CD4-positive, alpha-beta T cell treated with Interleukin-6 for 4 hours (primary cell): Measurements from ENCODE around the gene MAML3.

ENCODE experiments used
- DNase-seq: peaks from one replicate; pipeline ENCODE4 v3.0.0-alpha.2; 2020; ENCODE audit warnings: mixed read lengths

MAML3 gene

DNA sequence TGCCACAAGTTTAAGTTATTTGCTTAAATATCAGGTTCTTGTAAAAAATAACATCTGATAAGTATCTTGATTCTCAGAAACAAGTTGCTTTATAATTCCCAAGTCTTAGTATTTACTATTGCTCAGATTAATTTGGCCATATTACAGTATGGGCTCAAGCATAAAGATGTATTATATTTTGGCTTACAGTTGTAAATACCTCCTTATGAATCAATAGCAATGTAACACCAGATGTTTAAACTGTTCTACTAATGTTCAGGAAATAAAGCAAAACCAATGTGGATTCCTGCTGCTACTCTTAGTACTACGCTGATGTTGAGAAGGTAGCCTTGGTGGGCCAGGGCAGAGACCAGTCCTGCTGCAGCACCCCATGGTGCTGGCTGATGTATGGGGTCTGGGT, 385.6 kb downstream of the MAML3 start:
- DNase-seq = no peak

DNA sequence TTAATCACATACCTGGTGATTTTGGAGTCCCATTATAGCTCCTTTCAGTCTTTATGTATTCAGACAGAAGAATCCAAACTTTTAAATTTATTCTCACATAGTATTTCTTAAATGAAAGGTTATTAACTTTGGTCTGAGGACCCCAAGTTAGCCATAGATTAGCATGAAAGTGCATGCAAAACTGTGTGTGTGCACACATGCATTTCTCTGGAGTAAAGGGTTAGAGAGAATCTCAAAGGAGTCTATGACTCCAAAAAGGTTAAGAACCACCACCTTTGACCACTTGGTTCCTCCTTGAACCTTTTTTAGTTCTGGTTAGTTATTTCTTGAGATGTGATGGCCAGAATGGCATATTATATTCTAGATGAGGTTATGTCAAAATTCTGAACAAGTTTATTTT, 386.4 kb downstream of the MAML3 start:
- DNase-seq = no peak

DNA sequence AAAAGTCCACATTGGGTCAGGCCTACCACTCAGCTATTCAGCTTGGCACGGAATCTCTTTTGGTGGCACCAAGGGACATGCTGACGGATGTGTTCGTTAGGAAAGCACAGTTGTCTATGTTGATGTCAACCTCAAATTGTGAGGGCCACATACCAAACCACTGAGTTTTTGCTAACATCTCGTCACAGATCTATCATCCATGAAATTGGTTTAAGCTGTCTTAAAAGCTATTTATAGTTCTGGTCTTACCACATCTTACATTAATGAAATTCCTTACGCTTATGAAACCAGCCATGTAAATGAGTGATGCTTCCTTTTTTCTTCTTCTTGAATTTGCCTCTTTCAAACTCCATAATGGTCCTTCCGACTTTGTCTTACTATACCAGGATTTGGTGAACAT, 386.8 kb downstream of the MAML3 start:
- no peak for DNase-seq

GRCh38 chr4:139764686-139765310, 389.2 kb downstream of the MAML3 start:
- DNase-seq = no peak

DNA sequence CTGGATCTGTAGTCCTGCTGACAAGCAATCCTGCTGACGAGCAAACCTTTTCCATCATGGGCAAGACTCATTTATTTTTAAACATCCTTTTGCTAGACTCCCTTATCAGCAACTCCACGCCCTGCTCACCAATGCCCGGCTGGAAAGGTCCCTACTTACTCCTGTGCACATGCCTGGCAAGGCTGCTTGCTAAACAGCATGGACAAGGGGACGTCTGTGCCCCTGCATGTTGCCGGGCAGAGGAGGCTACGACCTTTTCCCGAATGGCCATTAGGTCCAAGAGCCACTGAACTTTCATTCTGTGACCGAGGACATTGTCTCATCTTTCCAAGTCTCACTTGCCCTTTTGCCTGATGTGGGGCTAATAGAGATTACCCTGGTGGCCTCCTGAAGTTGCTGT, 389.8 kb downstream of the MAML3 start:
- DNase-seq = no peak

DNA sequence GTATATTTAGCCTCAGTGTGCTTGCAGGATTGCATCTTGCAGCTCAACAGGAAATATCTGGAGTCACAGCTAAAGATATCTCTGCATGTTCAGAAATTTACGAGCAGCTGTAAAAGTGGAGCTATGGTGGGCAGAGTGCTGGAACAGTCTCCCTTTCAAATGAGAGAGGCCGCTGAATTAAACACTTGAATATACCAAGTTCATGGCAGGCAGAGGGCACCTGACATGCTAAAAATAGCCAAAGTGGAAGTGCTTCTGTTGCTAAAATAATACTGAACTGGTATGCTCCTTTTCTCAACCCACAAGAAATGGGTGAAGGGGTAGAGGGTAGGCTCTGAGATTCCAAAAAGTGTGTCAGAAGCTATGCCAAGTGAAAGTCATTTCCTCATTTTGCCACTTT, 390.3 kb downstream of the MAML3 start:
- DNase-seq = no peak

GRCh38 chr4:139763205-139763604, 390.8 kb downstream of the MAML3 start:
- DNase-seq = no peak

DNA sequence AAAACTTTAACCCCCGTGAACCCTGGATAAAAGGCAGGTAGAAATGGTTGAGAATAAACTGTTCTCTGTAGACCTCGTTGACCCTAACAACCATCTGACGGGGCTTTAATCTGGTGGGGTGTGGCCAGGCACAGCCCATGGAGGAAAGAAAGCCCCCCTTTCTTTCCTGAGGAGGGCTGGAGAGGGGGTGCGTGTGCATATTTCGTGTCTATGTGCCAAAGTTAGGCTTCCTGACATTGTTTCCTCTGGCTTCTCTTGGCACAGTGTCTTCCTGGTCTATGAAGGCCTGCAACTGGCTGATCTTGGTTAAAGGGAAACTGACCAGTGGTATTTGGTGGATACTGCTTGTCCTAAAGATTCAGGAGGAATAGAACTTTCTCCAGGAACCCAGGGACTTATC, 391.3 kb downstream of the MAML3 start:
- DNase-seq = no peak

DNA sequence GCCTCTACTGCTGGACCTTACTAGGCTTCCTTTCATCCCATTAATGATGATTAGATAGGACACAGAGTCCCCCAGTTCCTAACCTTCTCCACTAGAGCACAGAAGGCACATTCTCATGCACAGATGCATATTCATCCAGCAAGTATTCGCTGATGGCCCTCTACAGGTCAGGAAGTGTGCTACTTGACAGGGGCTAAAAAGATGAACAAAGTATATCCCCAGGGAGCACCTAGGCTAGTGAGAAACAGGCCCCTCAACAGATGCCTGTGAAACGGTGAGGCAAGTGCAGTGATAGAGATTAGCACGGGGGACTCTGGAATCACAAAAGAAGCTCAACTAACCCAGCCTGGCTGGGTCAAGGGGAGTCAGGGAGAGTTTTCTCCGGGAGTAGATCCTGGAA, 392.5 kb downstream of the MAML3 start:
- no peak for DNase-seq

DNA sequence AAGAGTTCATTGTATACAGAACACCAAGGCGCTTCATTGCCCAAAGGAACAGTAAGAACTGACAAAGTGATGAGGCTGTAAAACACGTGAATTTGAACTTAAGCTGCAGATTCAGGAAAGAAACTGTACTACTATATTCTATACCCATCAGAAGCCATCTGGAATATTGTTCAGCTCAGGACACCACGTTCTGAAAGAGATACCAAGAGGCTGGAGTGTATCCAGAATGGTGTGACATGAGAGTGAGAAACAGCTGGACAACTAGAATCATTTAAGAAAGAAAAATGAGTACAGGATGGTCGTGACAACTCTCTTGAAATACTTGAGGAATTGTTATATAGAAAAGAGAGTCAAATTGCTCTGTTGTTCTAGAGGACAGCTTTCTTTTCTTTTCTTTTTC, 393.4 kb downstream of the MAML3 start:
- DNase-seq = no peak

DNA sequence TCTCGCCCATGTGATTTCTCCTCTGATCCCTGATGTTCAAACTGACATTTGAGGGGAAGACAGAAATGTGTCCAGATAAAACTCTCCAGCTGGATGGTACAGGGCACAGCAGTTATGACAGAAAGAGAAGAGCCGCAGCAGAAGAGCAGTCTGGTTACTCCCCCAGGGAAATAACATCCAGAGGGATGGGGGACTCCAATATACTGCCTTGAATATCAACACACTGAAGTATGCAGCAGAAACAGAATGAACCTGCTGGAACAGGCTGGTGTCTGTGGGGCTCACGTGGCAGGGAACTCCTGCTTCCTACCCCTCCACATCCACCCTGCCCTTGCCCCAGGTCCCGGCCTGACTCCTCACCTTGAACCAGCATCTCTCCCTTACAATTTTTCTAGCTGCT, 394.9 kb downstream of the MAML3 start:
- no peak for DNase-seq

DNA sequence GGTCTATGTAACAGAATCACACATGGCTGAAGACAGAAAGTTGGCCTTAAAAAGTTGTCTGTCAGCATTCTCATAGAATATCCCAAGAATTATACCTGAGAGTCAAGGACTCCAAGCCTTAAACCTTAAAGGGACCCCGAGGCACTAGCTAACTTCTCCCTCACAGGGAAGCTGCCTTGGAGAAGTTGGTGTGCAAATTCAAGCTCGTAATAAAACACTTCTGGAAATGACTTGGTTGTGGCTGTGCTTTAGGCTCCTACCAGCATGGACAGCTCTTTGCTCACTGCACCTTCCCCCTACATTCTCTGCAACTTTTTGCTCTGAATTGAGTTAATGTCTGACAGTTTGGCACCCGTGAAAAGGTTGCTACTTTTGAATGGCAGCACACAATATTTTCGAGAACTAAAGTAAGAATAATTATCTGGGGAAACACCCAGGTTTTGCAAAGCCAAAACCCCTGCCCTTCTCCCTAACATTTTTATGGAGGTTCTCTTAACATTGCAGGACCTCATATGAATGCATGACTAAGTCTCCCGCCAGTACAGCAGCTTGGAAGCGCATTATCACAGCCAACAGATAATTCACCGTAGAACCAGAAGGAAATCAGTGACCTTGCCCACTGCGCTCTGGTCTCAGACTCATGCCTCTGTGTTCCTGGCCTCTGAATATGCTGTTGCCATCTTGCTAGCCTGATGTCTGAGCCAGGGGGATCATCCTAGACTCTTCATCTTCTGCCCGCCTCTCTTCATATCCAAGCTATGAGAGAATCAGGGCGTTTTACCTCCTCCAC, 397.4 kb downstream of the MAML3 start:
- no peak for DNase-seq

GRCh38 chr4:139754938-139755337, 399.0 kb downstream of the MAML3 start:
- no peak for DNase-seq

- no peak for DNase-seq
These were observed 400.3 kb downstream of the MAML3 start for GRCh38 chr4:139753686-139754085.

DNA sequence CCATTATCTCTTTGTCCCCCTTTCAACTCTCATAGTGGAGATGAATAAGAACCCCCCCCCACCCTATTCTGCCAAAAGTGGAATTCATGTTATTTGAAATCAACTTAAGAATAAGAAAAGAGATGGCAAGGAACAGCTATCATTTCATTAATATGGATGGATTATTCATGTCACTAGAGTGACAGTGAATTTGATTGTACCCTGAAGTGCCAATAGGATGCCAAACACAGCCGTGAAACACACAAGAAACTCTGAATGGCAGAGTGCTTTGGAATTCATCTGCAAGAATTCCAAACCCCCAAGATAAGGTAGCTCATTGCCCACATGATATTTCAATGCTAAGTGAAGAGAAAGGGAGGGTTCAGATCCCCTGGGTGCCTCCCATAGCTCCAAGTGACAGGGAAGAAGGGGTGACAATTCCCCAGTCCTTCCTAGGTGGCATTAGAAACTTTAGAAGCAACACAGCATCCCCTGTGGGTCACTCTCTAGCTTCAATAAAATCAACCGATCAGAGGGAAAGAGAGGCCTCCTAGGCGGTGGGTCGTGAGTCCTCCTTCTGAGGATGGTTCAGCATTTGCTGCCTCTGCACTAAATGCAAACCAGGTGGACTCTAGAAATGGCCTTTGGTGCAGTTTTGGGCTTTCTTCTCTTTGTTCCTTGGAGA, 404.0 kb downstream of the MAML3 start:
- DNase-seq = no peak

DNA sequence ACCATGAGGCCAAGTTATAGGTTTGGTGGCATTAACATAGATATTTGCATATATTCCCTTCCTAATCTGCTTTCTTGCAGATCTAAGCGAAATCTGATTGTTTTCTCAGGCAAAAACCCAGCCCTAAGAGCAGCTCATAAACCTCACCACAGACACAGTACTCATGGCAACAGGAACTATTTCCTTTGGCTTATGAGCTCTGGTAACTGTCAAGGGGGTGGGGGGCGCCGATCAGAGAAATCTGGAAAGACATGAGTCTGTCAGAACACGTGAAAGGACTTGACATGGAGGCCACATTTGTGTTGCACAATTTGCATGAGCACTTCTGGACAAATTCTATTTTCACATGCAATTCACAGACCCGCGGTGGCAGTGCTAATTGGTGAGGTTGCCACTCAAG, 404.6 kb downstream of the MAML3 start:
- no peak for DNase-seq

DNA sequence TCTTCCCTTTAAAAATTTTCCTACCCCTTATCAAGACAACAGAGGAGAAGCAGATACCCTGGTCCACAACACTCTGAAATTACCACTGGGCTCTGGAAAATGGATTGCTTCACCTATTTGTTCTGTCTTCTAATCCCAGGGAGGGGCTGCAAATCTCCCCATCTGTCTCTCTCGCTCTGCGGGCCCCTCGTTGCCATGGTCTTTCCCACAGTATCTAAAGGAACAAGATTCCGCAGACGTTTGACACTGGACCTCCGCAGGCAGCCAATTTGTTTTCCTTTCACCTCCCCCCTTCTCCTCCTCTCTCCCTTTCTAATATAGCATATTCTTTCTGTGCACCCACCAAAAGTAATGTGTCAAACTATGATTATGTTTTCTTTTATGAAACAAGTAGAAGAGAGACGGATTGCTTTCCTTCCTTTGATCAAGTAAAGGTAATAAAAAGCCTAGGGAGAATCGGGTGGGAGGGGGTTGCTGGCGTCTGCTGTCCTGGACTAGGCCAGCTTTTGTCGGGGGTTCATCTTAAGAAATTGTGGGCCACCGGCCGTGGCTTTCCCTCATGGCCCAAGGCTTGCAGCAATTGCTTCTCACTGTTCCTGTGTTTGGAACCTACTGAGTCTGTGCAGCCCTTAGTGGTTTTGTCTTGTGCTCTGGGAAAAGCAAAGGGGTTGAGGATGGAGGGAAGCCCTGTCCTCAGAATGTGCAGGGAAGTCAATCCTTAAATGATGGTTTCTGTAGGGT, 407.4 kb downstream of the MAML3 start:
- DNase-seq = no peak

DNA sequence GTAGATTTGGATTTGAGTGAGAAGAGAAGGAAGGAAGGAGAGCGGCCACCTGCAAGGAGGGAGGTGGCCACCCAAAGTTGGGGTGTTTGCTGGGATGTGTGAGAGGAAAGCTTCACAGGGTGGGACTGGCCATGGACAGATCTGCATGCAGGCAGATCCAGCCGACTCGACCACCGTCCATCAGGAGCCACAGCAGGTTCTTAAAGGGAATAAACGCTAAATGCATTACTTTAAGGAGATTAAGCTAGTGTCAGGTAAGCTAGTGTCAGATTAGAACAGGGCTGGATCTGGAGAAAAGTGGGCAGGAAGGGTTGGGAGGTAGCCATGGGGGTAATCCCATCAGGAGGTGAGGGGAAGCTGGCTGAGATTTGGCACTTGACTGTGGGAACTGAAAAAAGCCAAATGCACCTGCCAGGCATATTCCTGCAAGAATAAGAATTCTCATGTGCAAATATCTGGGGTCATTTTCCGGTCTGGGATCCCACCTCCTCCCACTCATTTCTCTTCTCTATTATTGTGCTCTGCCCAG, 408.8 kb downstream of the MAML3 start:
- no peak for DNase-seq

- DNase-seq = no peak
These were observed 409.8 kb downstream of the MAML3 start for GRCh38 chr4:139744232-139744631.

GRCh38 chr4:139743027-139743426, 411.0 kb downstream of the MAML3 start:
- DNase-seq = no peak

DNA sequence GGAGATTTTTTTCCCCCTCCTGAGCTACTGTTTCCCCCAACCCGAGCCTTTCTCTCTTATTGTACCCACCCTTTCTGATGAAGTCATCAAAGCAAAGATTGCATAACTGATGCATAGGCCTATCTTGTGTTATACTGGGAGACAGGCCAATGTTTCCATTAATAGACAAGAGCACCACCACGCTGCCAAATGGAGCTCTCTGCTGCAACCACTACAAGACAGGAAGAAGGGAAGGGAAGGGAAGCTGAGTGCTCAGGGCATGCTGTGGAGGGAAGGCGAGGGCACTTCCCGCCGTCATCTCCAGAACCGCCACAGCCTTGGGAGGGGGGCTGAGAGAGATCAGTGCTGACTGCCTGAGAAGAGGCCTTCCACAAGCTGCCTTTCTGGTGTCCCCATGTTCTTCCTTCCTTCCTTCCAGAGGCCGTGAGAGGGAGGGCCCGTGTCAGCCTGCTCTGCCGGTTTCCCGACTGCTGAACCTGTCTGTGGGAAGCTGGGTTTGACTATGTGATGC, 413.4 kb downstream of the MAML3 start:
- DNase-seq = no peak

DNA sequence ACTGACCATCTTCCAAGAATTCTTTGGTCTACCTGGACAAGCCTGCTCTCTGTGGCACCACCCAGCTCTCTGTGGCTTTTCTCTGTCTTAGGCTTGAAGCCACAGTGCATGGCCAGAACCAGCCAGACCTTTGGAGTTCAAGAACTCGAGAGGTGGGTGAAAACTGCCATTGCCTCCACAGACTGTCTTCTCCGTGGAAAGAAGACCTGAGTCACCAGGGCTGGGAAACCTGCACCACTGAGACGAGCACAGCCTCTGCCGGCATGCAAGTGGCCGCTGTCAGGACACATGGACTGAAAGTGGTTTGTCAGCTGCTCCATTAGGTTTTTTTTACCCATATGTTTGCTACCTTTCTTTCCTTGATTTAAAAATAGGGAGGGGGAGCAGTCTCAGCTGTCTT, 413.9 kb downstream of the MAML3 start:
- DNase-seq = no peak
